ENCODE measurements around the gene MAML2. TPM values are rescaled to one million over a fixed set of nuclear protein-coding genes. Genes with fewer than 3 reads are reported as not detected.
A peak's percentile ranks its signal among the peaks of the same experiment; 100 is the strongest.

The MAML2 gene
- total and polyA plus RNA-seq, 2 of the 13 experiments (the other 11 are each of a cell fraction or from before 2014, with no cell fraction given) = 2.3 to 25.9 TPM

DNA sequence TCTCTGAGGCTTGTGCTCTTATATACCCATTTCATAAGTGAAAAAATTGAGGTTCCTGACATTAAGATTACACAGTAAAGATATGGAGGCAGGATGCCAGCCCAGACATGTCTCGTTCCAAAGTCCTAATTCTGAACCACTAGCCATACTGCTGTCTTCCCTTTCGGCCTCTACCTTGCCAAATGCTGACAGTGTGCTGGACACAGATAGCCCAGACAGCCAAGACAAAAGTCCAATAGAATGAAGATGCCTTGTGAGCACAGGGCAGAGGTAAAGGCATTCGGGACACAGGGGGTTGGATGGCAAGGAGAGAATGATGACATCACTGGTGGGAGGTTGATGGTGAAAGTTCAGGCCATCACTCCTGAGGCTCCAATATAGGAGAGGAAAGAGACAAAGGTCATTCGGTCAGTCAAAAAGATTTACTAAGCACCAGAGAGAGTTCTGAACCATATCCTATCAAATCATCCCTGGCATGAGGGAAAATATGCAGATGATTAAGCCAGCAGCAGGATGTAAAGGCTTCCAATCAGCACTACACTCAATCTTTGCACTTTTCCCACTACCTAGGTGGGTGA is 245.1 kb downstream of the MAML2 start (continued):
- TF ChIP-seq NR2C2 (CRISPR knock-in tag; IDR thresholded peaks at IDR 0.05; ENCODE audit: borderline replicate concordance) (0 out of 2 replicates have a peak, but pooled peaks have one; percentile 23), SCMH1 (CRISPR knock-in tag; IDR thresholded peaks at IDR 0.05; ENCODE audit: borderline replicate concordance) (no peak), NCOR1 (IDR thresholded peaks at IDR 0.05; ENCODE audit: borderline replicate concordance, low read length) (0 out of 2 replicates have a peak, but pooled peaks have one; percentile 16), MAFK (conservative IDR thresholded peaks at IDR 0.05 in 1 of 2, IDR thresholded peaks at IDR 0.05 in 1 of 2; ENCODE audit: low read length in 2 of 2) (no peak), WIZ (CRISPR knock-in tag; IDR thresholded peaks at IDR 0.05) (no peak), PAWR (CRISPR knock-in tag; IDR thresholded peaks at IDR 0.05; ENCODE audit: borderline replicate concordance) (no peak), RXRA (CRISPR knock-in tag; IDR thresholded peaks at IDR 0.05) (peak; percentile 27; the same call in 1 of the 2 replicates), ZMAT3 (CRISPR knock-in tag; conservative IDR thresholded peaks at IDR 0.05) (no peak), MBD4 (IDR thresholded peaks at IDR 0.05; ENCODE audit: borderline replicate concordance, low read length) (no peak), ATF7 (IDR thresholded peaks at IDR 0.05) (peak; percentile 88), ATF7 (CRISPR knock-in tag; IDR thresholded peaks at IDR 0.05) (no peak), SP1 (IDR thresholded peaks at IDR 0.05) (no peak), SP1 (CRISPR knock-in tag; IDR thresholded peaks at IDR 0.05) (peak; percentile 30; the same call in 1 of the 2 replicates), ZNF780A (CRISPR knock-in tag; IDR thresholded peaks at IDR 0.05) (no peak), AHR (CRISPR knock-in tag; IDR thresholded peaks at IDR 0.05) (no peak), ZBTB20 (CRISPR knock-in tag; IDR thresholded peaks at IDR 0.05; ENCODE audit: borderline replicate concordance, low read depth) (0 out of 2 replicates have a peak, but pooled peaks have one; percentile 33), RAD21 (CRISPR knock-in tag; IDR thresholded peaks at IDR 0.05) (no peak), ZNF891 (CRISPR knock-in tag; IDR thresholded peaks at IDR 0.05) (no peak)
- TF ChIP-seq, protein P1, sequence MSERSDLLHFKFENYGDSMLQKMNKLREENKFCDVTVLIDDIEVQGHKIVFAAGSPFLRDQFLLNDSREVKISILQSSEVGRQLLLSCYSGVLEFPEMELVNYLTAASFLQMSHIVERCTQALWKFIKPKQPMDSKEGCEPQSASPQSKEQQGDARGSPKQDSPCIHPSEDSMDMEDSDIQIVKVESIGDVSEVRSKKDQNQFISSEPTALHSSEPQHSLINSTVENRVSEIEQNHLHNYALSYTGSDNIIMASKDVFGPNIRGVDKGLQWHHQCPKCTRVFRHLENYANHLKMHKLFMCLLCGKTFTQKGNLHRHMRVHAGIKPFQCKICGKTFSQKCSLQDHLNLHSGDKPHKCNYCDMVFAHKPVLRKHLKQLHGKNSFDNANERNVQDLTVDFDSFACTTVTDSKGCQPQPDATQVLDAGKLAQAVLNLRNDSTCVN (CRISPR knock-in tag; IDR thresholded peaks at IDR 0.05; ENCODE audit: borderline replicate concordance) = no peak
- TF ChIP-seq, protein P2, sequence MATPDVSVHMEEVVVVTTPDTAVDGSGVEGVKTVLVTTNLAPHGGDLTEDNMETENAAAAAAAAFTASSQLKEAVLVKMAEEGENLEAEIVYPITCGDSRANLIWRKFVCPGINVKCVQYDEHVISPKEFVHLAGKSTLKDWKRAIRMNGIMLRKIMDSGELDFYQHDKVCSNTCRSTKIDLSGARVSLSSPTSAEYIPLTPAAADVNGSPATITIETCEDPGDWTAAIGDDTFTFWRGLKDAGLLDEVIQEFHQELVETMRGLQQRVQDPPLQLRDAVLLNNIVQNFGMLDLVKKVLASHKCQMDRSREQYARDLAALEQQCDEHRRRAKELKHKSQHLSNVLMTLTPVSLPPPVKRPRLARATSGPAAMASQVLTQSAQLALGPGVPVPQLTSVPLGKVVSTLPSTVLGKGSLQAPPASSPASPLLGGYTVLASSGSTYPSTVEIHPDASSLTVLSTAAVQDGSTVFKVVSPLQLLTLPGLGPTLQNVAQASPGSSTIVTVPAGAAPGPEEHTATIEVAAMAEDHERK (CRISPR knock-in tag; IDR thresholded peaks at IDR 0.05; ENCODE audit: low read depth) = no peak
- TF ChIP-seq, protein P3, sequence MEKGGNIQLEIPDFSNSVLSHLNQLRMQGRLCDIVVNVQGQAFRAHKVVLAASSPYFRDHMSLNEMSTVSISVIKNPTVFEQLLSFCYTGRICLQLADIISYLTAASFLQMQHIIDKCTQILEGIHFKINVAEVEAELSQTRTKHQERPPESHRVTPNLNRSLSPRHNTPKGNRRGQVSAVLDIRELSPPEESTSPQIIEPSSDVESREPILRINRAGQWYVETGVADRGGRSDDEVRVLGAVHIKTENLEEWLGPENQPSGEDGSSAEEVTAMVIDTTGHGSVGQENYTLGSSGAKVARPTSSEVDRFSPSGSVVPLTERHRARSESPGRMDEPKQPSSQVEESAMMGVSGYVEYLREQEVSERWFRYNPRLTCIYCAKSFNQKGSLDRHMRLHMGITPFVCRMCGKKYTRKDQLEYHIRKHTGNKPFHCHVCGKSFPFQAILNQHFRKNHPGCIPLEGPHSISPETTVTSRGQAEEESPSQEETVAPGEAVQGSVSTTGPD (CRISPR knock-in tag; IDR thresholded peaks at IDR 0.05) = no peak
- TF ChIP-seq, protein P4, sequence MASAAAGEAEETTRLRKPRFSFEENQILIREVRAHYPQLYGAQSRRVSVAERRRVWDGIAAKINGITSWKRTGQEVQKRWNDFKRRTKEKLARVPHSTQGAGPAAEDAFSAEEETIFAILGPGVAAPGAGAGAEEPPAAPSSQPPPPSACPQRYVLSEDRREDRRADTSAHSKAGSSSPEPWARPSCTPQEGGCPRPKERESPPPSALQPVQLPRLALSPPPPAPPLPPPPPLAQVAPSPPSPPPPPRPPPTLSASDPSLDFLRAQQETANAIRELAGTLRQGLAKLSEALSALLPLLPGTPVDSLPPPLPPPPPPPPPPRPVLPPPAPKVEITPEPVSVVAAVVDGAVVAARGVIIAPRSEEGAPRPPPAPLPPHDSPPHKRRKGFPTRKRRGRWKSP (CRISPR knock-in tag; IDR thresholded peaks at IDR 0.05) = no peak
